Measurements from ENCODE around the gene WFIKKN1.

WFIKKN1 gene, protein sequence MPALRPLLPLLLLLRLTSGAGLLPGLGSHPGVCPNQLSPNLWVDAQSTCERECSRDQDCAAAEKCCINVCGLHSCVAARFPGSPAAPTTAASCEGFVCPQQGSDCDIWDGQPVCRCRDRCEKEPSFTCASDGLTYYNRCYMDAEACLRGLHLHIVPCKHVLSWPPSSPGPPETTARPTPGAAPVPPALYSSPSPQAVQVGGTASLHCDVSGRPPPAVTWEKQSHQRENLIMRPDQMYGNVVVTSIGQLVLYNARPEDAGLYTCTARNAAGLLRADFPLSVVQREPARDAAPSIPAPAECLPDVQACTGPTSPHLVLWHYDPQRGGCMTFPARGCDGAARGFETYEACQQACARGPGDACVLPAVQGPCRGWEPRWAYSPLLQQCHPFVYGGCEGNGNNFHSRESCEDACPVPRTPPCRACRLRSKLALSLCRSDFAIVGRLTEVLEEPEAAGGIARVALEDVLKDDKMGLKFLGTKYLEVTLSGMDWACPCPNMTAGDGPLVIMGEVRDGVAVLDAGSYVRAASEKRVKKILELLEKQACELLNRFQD

DNA sequence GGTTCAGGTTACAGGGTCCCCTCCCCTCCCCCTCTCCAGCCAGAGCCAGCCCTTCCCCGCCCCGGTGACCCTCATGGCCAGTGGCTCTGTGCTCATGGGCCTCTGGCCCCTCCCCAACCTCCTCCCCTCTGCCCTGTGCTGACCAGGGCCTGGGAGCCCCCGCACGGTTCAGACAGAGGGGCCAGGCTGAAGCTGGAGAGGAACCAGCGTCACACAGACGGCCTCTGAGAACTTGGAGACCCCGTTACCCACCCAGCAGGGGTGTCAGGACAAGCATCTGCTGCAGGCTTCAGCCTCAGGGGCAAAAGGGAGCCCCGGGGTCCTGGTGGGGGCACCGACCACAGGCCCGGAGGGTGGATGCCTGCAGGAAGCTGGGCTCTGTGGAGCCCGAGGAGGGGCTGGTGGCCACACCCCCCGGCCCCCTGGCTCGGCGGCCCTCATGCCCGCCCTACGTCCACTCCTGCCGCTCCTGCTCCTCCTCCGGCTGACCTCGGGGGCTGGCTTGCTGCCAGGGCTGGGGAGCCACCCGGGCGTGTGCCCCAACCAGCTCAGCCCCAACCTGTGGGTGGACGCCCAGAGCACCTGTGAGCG, at the start of gene WFIKKN1:
Gene WFIKKN1, plus strand, starts transcription at position 171 of the 591 bp plus-strand sequence. Its CDS starts 269 bp downstream, at position 440.
- DNase-seq: no peak

DNA sequence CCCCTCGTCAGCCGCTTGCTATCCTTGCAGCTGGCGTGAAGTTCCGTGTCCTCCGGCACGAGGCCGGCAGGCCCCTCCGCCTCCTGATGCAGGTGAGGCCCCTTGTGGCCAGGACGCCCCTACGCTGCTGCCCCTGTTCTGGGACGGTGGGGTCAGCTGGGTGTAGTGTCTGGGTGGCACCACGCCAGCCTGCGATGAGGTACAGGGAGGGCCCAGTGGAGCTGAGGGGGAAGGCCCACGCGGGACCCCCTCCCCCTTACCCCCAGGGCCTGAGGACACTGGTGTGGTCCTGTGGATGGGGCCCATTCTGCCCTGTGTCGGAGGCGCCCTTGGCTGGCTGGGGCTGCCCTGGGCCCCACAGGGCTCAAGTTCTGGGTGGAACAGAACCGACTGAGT, 48.6 kb upstream of the WFIKKN1 start:
- DNase-seq: no peak

DNA sequence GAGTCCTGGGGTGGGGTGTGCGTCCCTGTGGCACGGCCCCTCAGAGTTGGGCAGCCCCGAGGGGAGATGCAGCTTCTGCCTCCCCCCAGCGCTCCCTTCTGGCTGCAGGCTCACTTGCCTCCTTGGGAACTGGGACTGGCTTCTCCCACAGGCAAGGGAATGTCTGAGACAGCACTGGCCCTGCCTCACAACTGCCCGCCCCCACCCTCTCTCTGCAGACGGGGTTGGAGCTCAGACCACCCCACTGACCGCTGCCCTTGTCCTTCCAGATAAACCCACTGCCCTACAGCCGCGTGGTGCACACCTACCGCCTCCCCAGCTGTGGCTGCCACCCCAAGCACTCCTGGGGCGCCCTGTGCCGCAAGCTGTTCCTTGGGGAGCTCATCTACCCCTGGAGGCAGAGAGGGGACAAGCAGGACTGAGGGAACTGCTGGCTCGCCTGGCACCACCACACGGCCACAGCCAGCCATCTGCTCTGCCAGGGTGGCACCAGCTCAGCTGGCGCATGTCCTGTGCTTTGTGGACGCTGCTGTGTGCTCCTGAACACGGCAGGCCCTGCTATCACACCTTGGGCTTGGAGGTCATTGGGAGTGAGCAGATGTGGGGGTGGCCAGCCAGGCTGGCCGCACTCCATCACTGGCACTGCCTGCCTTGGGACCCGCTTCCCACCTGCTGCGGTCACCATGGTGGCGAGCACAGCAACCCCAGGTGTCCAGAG, 48.0 kb upstream of the WFIKKN1 start:
- no peak for DNase-seq

DNA sequence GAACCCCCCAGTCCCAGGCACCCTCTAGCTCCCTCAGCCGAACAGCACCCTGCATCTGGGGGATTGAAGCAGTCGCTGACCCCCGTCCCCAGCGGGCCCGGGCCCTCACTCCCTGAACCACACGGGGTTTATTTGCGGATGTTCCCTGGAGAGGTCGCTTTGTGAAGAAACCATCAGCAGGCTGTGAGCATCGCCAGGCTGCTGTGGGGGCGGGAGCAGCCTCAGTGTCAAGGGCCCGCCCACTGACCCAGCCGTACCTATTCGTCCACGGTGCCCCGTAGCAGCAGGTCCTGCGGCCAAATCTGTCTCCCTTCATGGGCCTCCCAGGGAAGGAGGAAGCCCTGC, 47.3 kb upstream of the WFIKKN1 start:
- no peak for DNase-seq

DNA sequence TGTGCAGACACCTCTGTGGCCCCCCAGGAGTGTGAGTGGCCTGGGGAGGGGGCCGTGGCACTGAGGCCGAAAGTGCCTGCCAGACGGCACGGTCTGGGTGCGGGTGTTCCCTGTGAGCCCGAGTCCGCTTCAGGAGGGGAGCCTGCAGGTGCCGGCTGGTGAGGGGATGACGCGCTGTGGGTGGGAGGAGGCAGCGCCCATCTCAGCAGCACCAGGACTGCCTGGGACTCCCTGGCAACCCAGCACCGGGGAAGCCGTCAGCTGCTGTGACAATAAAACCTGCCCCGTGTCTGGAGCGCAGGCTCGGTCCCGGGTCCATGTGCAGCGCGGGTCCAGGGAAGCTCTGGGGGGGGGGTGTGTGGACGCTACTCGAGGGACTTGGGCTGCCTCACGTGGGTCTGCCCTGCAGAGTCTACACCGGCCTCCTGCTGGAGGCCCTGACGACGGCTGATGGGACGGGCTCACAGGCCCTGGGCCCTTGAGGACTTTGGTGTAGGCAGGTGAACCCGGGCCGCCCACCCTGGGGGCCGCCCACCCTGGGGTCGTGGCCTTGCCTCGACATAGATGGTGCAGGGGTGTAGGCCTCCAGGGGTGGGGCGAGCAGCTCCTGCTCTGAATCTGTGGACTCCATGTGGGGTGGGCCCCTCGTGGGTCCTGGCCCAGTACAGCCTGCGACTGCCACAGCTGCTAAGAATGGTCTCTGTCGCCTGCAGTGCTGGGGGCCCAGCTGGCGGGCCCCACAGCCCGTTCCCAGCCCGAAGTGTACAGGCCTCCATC, 46.8 kb upstream of the WFIKKN1 start:
- DNase-seq: no peak

DNA sequence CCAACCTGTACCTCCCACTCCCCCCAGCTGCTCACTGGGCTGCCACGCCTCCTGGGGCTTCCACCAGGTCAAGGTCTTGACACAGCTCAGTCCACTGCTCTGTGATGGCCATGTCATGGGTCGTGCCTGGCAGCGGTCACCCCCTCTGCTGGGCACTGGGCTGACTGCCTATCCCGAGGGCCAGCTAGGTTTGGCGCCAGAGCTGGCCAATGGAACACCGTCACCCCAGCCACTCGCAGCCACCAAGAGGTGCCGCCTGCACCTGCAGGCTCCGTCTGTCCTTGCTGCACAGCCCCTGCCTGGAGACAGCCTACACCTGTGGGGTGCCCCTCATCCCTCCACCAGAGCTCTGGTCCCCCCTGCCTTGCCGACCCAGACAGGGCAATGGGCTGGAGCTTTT, 45.4 kb upstream of the WFIKKN1 start:
- no peak for DNase-seq

DNA sequence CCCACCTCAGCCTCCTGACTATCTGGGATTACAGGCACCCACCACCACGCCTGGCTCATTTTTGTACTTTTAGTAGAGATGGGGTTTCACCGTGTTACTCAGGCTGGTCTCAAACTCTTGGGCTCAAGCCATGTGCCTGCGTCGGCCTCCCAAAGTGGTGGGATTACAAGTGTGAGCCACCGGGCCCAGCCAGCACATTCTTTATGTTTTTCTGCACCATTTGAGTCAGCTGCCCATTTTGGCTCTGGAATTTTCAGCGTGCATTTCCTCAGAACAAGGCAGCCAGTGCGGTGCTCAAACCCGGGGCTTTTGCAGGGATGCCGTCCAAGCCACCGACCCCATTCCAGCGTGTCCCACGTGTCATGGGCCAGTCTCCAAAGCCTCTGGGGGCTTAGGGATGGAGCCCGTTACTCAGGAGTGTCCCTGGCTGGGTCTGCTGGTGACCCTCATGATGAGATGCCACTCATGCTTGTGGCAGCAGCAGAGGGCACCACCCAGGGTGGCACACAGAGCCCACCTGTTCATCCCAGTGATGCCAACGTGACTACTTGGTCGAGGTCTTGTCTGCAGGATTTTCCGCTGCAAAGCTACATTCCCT, 44.6 kb upstream of the WFIKKN1 start:
- DNase-seq: no peak

DNA sequence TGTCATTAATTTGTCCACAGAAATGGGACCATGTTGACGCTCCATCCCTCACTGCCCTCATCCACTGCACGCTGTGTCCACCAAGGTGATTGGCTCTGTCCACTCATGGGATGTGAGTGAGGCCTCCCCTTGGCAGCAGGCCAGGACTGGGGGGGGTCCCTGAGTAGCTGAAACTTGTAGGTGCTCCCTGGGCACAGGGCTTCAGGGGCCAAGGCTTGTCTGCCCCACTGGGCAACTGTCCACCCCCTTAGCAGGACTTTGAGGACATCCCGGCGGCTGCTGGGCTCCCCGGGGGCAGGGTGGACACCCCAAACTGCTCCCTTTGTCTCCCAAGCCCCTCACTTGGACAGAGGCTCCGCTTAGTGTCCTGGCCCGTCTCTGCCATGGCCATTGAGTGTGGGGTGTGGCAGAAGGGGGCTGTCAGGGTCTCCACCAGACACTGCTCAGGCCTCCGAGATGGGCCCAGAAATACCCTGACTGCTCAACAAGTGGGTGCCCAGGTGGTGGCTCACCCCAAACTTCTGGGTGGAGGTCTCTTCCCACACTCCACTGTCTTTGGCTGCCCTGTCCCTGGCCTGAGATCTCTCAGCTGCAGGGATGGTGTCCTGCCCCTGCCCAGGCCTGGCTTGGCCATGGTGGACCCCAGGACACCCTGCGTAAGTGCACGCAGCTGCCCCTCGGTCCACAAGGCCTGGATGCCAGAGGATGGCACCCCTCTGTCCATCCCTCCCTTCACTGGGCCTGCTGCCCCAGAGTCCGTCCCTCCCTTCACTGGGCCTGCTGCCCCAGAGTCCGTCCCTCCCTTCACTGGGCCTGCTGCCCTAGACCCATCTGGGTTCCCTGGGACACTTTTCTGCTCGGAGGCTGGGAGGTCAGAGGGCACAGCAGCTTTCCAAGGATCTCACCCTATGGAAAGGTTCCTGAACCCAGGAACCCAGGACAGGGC, 43.9 kb upstream of the WFIKKN1 start:
- DNase-seq: no peak

DNA sequence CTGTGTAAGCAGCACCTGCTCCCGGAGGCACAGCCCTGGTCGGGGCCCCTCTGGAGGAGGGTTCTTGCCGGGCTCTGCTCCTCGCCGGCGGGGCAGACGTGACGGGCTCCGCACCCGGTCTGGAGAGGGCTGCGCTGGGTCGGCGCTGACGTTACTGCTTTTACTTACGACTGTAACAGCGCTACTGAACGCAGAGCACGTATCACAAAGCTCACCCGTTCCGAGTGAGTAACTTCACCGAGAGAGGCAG, 42.2 kb upstream of the WFIKKN1 start:
- DNase-seq: no peak

DNA sequence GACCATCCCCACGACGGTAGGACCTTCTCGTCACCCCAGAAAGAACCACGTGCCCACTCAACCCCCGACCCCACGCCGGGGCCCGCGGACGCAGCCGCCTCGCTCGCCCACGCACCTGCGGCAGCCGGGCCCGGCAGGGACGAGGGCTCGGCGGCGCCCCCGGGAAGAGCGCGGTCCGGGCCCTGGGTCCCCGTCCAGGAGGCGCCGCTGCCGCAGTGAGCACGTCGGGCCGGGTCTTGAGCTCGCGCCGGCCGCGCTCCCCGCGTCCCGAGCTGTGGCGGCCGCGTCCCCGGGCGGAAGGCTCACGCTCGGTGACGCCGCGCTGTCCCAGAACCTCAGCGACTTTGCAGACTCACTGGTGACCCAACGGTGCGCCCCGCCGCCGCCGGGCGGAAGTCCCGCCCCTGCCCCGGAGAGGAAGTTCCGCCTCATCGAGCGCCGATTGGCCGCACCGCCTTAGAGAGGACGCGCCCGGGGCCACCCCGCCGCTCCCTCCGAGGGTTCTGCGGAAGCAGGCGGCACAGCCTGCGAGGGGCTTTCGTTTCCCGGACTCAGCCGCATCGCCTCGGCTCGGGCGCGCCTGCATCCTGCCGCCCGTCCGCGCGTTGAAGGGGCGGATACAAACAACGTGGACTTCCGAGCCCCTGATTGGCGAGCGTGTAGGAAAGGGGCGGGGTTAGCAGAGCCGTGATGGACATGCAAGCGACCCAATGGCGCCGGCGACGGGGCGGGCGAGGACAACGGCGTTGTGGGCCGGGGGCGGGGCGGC, 41.7 kb upstream of the WFIKKN1 start:
- DNase-seq: peak; percentile 97

DNA sequence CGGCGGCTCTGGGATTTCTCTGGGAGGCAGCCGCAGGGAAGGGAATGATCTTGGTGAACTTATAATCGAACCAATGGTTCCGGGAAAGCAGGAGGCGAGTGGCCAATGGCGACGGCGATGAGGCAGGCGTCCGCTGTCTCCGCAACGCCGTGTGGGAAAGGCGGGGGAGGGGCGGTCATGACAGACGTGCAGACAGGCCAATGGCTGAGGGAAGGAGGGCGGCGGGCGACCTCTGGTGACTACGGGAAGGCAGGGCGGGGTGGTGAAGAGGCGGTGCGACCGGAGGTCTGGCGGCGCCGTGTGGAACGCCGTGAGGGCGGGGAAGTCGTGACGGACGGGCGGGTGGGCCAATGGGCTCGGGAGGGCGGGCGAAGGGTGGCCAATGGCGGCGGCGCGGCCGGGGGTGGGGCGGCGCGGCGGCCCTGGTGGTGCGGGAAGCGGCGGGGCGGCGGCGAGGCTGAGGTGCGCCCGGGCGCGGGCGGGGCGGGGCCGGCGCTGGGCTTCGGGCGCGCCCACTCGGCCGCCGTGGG, 41.1 kb upstream of the WFIKKN1 start, which contains the start of gene RAB40C:
Gene RAB40C, plus strand, starts transcription at position 409 of the 530 bp plus-strand sequence. CDS start 226 bp downstream, outside the sequence.
- DNase-seq: peak; percentile 99

DNA sequence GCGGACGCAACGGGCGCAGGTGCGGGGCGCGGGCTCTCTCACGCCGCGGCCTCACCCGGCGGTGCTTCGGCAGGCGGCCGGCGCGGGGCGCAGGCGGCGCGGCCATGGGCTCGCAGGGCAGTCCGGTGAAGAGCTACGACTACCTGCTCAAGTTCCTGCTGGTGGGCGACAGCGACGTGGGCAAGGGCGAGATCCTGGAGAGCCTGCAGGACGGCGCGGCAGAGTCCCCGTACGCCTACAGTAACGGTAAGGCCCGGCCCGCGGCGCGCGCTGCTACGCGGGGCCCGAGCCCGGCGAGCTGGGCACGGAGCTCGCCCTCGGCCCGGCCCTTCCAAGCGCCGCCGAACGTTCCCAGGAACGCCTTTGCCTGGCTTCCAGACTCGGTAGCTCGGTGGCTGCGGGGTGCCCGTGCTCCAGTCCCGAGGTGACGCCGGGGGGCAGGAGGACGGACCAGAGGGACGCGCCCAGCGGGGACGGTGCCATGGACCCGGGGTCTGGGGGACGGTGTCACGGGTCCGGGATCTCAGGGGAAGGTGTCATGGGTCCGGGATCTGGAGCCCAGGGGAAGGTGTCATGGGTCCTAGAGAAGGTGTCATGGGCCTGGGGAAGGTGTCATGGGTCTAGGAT, 40.5 kb upstream of the WFIKKN1 start:
- no peak for DNase-seq

DNA sequence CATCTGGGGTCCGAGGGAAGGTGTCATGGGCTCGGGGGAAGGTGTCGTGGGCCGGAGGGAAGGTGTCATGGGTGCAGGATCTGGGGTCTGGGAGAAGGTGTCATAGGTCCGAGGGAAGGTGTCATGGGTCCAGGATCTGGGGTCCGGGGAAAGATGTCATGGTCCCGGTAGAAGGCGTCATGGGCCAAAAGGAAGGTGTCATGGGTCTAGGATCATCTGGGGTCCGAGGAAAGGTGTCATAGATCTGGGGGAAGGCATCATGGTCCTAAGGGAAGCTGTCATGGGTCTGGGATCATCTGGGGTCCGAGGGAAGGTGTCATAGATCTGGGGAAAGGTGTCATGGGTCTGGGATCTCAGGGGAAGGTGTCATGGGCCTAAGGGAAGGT, 40.0 kb upstream of the WFIKKN1 start:
- DNase-seq: no peak

DNA sequence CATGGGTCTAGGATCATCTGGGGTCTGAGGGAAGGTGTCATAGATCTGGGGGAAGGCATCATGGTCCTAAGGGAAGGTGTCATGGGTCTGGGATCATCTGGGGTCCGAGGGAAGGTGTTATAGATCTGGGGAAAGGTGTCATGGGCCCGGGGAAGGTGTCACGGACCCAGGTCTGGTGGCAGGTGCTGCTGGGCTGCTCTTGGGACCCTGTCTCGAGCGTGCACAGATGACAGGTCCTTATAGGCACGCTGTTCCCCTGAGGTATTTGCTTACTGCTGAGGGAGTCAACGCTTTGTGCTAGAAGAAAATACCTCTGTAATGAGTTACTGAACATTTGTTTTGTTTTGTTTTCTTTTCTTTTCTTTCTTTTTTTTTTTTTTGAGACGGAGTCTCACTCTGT, 39.6 kb upstream of the WFIKKN1 start:
- no peak for DNase-seq

DNA sequence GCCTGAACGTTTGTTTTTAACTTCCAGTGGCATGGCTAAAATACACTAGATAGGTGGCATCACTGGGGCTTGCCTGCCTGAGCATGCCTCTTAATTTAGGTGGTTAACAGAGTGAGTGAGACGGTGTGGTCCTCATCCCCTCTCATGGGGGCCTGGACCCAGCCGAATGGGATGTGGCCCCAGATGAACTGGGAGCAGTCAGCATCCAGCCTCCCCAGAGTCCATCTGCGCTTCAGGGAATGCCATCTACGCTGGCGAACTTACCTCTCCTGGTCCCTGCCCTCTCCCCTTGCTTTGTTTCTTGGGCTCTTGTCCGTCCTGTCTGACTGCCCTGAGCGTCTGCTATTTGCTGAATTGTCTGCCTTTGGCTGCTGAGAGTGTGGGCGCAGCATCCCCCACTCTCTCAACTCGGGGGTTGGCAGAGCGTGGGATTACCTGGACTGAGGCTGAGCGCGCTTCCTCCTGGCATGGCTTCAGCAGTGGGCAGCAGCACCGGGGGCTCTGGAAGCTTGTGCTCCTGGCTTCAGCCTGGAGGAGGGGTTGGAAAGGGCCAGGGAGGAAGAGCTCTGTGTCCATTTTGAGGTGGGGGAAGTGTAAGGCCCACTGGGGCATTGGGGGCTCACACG, 38.8 kb upstream of the WFIKKN1 start:
- no peak for DNase-seq

DNA sequence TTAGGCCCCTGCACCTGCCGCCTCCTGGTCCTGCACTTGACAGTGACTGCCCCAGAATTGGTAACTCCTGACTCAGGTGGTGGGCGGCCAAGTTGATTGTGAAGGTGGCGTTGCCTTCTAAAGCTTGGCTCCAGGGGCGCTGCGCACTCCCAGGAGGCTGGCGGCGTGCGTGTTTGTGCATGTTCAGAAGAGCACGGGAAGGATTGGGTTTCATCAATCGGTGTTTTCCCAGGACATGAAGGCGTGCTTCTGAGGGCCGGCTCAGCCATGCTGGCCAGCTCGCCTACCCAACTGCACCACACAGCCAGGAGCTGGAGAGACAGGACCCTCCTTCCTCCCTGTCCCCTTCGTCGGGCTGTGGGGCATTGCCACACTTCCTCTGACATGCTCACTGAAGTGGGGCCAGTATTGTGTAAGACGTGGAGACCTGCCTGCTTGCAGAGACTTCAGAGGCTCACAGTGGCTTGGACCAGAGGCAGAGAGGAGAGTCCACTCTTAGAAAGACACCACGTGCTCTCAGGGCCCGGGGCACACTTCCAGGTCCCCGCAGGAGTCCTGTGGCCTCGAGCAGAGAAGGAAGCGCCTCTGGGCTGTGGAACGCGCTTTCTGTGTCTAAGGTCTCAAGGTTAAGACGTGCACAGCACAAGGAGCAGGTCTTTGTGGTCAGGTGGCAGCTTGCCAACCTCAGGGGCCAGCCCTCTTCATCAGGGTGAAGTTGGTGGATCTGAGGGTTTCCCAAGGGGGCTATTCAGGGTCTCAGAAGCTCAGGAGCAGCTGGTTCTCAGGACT, 38.1 kb upstream of the WFIKKN1 start:
- DNase-seq: no peak

DNA sequence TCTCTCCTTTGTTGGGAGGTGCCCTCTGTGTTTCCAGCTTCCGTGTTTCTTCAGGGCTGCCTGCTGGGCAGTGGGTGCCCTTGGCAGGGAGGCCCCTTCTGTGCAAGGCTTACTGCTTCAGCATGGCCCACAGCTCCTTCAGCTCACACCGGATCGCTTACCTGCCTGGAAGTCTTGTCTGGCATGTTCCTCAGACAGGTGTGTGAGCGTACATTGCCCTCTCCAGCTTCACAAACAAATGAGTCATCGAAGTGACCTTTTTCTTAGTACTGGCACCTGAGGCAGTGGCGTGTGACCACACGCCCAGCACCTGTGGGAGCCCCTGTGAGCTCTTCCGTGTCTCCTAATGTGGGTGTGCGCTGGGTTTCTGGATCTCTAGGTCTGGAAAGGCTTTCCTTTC, 37.4 kb upstream of the WFIKKN1 start:
- DNase-seq: no peak

DNA sequence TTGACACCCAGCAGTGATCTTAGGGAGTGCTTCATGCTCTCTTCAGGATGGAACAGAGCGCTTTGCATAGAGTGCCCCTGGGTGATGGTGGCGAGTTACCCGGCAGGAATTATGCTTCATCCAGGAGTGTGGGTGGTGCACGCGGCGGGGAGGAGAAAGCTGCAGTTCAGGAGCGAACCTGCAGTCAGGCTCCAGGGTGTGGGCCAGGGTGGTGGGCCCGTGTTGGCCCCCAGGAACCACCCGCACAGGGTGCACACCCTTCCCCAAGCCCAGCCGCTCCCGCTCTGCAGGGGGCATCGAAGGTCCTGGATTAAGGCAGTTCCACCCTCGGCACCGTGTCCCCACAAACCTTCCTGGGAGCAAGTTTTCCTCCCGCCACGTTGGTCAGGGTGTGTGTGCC, 37.0 kb upstream of the WFIKKN1 start:
- no peak for DNase-seq

DNA sequence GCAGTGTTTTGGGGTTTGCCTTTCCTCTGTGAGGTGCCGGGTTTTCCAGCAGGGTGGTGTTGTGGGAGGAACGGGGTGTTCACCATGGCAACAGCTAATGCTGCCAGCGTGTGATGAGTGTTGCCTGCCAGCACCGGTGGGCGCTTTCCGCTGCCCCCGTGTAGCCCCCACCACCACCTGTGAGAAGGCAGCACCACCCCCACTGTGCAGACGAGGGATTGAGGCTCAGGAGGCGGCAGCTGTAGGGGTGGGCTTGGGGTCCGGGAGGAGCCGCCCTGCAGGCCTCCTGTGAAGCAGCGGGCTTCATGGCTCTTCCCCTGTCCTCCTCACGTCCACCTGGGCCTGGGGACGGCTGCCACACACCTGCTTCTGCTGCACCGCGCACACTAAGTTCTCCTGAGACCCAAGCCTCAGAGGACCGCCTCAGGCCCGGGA, 35.7 kb upstream of the WFIKKN1 start:
- no peak for DNase-seq
